Activated T-cell treated with anti-CD3 and anti-CD28 coated beads, Interleukin-2, amount 50 U/mL, for 4 hours (primary cell): Measurements from ENCODE around the gene DSC2. TPM values are rescaled to one million over a fixed set of nuclear protein-coding genes. Genes with fewer than 3 reads are reported as not detected.

Source experiments
- ATAC-seq, 2 donors: fragments of 200-7000 bp; cut with Tn5 transposase; one replicate each; pipeline ENCODE4 v1.10.0; 2021
- DNase-seq: peaks from one replicate; pipeline ENCODE4 v3.0.0-alpha.2; 2020
- H3K27me3 Mint-ChIP-seq: one replicate; pipeline ENCODE4 v1.8.0; 2021; ENCODE audit warnings: low read depth, mixed read lengths
- H3K36me3 Mint-ChIP-seq: one replicate; pipeline ENCODE4 v1.8.0; 2022; ENCODE audit warnings: mixed read lengths; ENCODE audit not compliant: insufficient read depth
- H3K4me1 Mint-ChIP-seq: one replicate; pipeline ENCODE4 v1.8.0; 2021; ENCODE audit warnings: low read depth, mixed read lengths
- H3K4me3 Mint-ChIP-seq: one replicate; pipeline ENCODE4 v1.8.0; 2021; ENCODE audit warnings: mild to moderate bottlenecking, moderate library complexity, mixed read lengths
- H3K9me3 Mint-ChIP-seq: one replicate; pipeline ENCODE4 v1.8.0; 2021; ENCODE audit warnings: mixed read lengths
- total RNA-seq, 3 donors: library from RNA; stranded (reverse); gene quantifications; one replicate each; pipeline ENCODE4 v1.2.1, GENCODE V29; 2021

DSC2 gene
- total RNA-seq, 3 donors from 2014 or later, result 0.08 to 0.11 (median 0.10) TPM

- ATAC-seq (no peak), DNase-seq (no peak)
- Mint-ChIP-seq H3K4me1 (no peaks in the 10 kb centered on the region), H3K9me3 (peaks cover 6% of the 10 kb centered on the region), H3K27me3 (peaks cover 24% of the 10 kb centered on the region), H3K4me3 (no peak overlapping the region), H3K36me3 (no peaks in the 10 kb centered on the region)
Observed at GRCh38 chr18:31104444-31104843, 2.2 kb upstream of the DSC2 start.

GRCh38 chr18:31103423-31103822 lies 1.2 kb upstream of the DSC2 start:
- Mint-ChIP-seq H3K4me3 (no peak overlapping the region), H3K9me3 (peaks cover 12% of the 10 kb centered on the region), H3K4me1 (no peaks in the 10 kb centered on the region), H3K27me3 (peaks cover 31% of the 10 kb centered on the region), H3K36me3 (no peaks in the 10 kb centered on the region)
- no peak for DNase-seq
- ATAC-seq, result no peak

- Mint-ChIP-seq H3K9me3 (peaks cover 12% of the 10 kb centered on the region), H3K36me3 (no peaks in the 10 kb centered on the region), H3K27me3 (peaks cover 31% of the 10 kb centered on the region), H3K4me1 (no peaks in the 10 kb centered on the region), H3K4me3 (no peak overlapping the region)
- no peak for DNase-seq
- no peak for ATAC-seq
Observed at GRCh38 chr18:31102941-31103340, 720 bp upstream of the DSC2 start.

- H3K4me1 Mint-ChIP-seq, result no peaks in the 10 kb centered on the region
- no peak overlapping the region for H3K4me3 Mint-ChIP-seq
- H3K9me3 Mint-ChIP-seq, result peaks cover 12% of the 10 kb centered on the region
- peaks cover 31% of the 10 kb centered on the region for H3K27me3 Mint-ChIP-seq
- no peak for DNase-seq
- ATAC-seq, result no peak
- no peaks in the 10 kb centered on the region for H3K36me3 Mint-ChIP-seq
Observed at GRCh38 chr18:31101183-31102024, 817 bp downstream of the DSC2 start.

GRCh38 chr18:31100436-31101182 lies 1.6 kb downstream of the DSC2 start:
- Mint-ChIP-seq H3K27me3 (peaks cover 31% of the 10 kb centered on the region), H3K4me1 (no peaks in the 10 kb centered on the region), H3K9me3 (peaks cover 12% of the 10 kb centered on the region), H3K36me3 (no peaks in the 10 kb centered on the region), H3K4me3 (no peak overlapping the region)
- DNase-seq (no peak), ATAC-seq (no peak)

GRCh38 chr18:31099450-31100230 lies 2.6 kb downstream of the DSC2 start:
- Mint-ChIP-seq H3K4me1 (no peaks in the 10 kb centered on the region), H3K4me3 (no peak overlapping the region), H3K27me3 (peaks cover 31% of the 10 kb centered on the region), H3K36me3 (no peaks in the 10 kb centered on the region), H3K9me3 (peaks cover 22% of the 10 kb centered on the region)
- DNase-seq (no peak), ATAC-seq (no peak)

- H3K36me3 Mint-ChIP-seq, result no peaks in the 10 kb centered on the region
- no peaks in the 10 kb centered on the region for H3K4me1 Mint-ChIP-seq
- ATAC-seq (no peak), DNase-seq (no peak)
- peaks cover 31% of the 10 kb centered on the region for H3K27me3 Mint-ChIP-seq
- peaks cover 22% of the 10 kb centered on the region for H3K9me3 Mint-ChIP-seq
- H3K4me3 Mint-ChIP-seq, result no peak overlapping the region
Observed at GRCh38 chr18:31098878-31099277, 3.3 kb downstream of the DSC2 start.

GRCh38 chr18:31097666-31098065 lies 4.6 kb downstream of the DSC2 start:
- DNase-seq, result no peak
- Mint-ChIP-seq H3K9me3 (peaks cover 19% of the 10 kb centered on the region), H3K4me1 (no peaks in the 10 kb centered on the region), H3K27me3 (peaks cover 29% of the 10 kb centered on the region), H3K36me3 (no peaks in the 10 kb centered on the region), H3K4me3 (no peak overlapping the region)
- ATAC-seq, result no peak

GRCh38 chr18:31093880-31094279 lies 8.3 kb downstream of the DSC2 start:
- Mint-ChIP-seq H3K4me3 (no peak overlapping the region), H3K9me3 (peaks cover 17% of the 10 kb centered on the region), H3K27me3 (peaks cover 2% of the 10 kb centered on the region), H3K4me1 (no peaks in the 10 kb centered on the region), H3K36me3 (no peaks in the 10 kb centered on the region)
- DNase-seq (no peak), ATAC-seq (no peak)

- DNase-seq (no peak), ATAC-seq (no peak)
- H3K27me3 Mint-ChIP-seq, result no peaks in the 10 kb centered on the region
- H3K4me1 Mint-ChIP-seq, result no peaks in the 10 kb centered on the region
- H3K4me3 Mint-ChIP-seq, result no peak overlapping the region
- H3K9me3 Mint-ChIP-seq, result peaks cover 14% of the 10 kb centered on the region
- H3K36me3 Mint-ChIP-seq, result no peaks in the 10 kb centered on the region
Observed at GRCh38 chr18:31093294-31093693, 8.9 kb downstream of the DSC2 start.

- H3K36me3 Mint-ChIP-seq, result no peaks in the 10 kb centered on the region
- no peak overlapping the region for H3K4me3 Mint-ChIP-seq
- DNase-seq, result no peak
- H3K4me1 Mint-ChIP-seq, result no peaks in the 10 kb centered on the region
- no peaks in the 10 kb centered on the region for H3K27me3 Mint-ChIP-seq
- peaks cover 14% of the 10 kb centered on the region for H3K9me3 Mint-ChIP-seq
- no peak for ATAC-seq
Observed at GRCh38 chr18:31091350-31091749, 10.9 kb downstream of the DSC2 start.

GRCh38 chr18:31088532-31088931 lies 13.7 kb downstream of the DSC2 start:
- Mint-ChIP-seq H3K36me3 (no peaks in the 10 kb centered on the region), H3K4me1 (no peaks in the 10 kb centered on the region), H3K4me3 (no peak overlapping the region), H3K27me3 (no peaks in the 10 kb centered on the region), H3K9me3 (peaks cover 4% of the 10 kb centered on the region)
- ATAC-seq, result no peak
- DNase-seq, result no peak

- peaks cover 6% of the 10 kb centered on the region for H3K9me3 Mint-ChIP-seq
- no peaks in the 10 kb centered on the region for H3K4me1 Mint-ChIP-seq
- no peak overlapping the region for H3K4me3 Mint-ChIP-seq
- H3K27me3 Mint-ChIP-seq, result no peaks in the 10 kb centered on the region
- DNase-seq (no peak), ATAC-seq (no peak)
- no peaks in the 10 kb centered on the region for H3K36me3 Mint-ChIP-seq
Observed at GRCh38 chr18:31079973-31080372, 22.2 kb downstream of the DSC2 start.

GRCh38 chr18:31077878-31078277 lies 24.3 kb downstream of the DSC2 start:
- Mint-ChIP-seq H3K27me3 (no peaks in the 10 kb centered on the region), H3K36me3 (no peaks in the 10 kb centered on the region)
- no peak for ATAC-seq

More at GRCh38 chr18:31077878-31078277, 24.3 kb downstream of the DSC2 start:
- no peak for DNase-seq
- Mint-ChIP-seq H3K4me1 (no peaks in the 10 kb centered on the region), H3K9me3 (peaks cover 14% of the 10 kb centered on the region), H3K4me3 (no peak overlapping the region)
